ENCODE data around the gene BTNL2.
"Not testable (repeated sequence)": the region's sequence is repeated elsewhere in the genome, so short reads cannot be mapped to it uniquely, and the experiment has no call there.

Gene BTNL2, protein sequence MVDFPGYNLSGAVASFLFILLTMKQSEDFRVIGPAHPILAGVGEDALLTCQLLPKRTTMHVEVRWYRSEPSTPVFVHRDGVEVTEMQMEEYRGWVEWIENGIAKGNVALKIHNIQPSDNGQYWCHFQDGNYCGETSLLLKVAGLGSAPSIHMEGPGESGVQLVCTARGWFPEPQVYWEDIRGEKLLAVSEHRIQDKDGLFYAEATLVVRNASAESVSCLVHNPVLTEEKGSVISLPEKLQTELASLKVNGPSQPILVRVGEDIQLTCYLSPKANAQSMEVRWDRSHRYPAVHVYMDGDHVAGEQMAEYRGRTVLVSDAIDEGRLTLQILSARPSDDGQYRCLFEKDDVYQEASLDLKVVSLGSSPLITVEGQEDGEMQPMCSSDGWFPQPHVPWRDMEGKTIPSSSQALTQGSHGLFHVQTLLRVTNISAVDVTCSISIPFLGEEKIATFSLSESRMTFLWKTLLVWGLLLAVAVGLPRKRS

GRCh38 chr6:32406857-32407256 is at the start of gene BTNL2:
BTNL2 (minus strand) TSS chr6:32407181; CDS start chr6:32407123, 58 bp downstream.
- DNase-seq, result no peak

- no peak for DNase-seq
Observed at GRCh38 chr6:32449088-32449736, 42.2 kb upstream of the BTNL2 start.

DNA sequence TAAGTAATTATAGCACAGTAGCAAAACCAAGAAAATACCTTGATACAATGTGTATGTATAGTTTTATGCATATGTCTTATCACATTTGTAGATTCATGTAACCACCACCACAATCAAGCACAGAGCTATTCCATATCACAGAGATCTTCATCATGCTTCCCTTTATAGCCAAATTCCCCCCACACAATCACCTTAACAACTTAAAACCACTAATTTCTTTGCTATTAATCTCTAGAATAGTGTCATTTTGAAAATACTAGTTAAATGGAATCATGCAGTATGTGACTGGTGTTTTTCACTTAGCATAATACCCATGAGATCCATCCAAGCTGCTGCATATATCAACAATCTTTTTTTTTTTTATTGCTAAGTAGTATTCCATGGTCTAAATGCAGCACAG is 41.0 kb upstream of the BTNL2 start:
- no peak for DNase-seq

GRCh38 chr6:32445321-32445854 is 38.4 kb upstream of the BTNL2 start:
- DNase-seq, result no peak

DNA sequence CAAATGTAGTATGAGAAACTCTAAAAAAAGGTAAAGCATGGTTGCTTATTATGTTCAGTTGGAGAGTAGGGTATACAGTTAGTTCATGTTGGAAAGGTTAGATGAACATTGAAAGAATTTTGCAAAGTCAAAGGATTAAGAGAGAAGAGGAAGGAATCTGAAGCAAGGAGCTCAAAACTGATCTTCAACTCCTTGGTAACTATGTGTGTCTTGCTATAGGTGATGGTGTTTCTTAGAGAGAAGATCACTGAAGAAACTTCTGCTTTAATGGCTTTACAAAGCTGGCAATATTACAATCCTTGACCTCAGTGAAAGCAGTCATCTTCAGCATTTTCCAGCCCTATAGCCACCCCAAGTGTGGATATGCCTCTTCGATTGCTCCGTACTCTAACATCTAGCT is 37.5 kb upstream of the BTNL2 start:
- DNase-seq, result no peak

GRCh38 chr6:32442977-32443552 is 36.1 kb upstream of the BTNL2 start:
- no peak for DNase-seq

- DNase-seq, result no peak
Observed at GRCh38 chr6:32442243-32442667, 35.3 kb upstream of the BTNL2 start.

DNA sequence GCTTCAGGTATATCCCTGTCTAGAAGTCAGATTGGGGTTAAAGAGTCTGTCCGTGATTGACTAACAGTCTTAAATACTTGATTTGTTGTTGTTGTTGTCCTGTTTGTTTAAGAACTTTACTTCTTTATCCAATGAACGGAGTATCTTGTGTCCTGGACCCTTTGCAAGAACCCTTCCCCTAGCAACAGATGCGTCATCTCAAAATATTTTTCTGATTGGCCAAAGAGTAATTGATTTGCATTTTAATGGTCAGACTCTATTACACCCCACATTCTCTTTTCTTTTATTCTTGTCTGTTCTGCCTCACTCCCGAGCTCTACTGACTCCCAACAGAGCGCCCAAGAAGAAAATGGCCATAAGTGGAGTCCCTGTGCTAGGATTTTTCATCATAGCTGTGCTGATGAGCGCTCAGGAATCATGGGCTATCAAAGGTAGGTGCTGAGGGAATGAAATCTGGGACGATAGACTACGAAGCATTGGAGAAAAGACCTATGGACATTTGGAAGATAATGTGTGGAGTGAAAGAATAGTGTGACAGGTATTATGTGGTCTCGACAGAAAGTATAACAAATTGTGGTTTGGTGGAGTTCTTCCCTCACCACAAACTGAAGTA is 32.7 kb upstream of the BTNL2 start, which contains the start of gene HLA-DRA:
Gene HLA-DRA (plus strand): TSS at position 286 of the 613 bp plus-strand sequence. CDS start 64 bp downstream, at position 350.
- DNase-seq, result peak; percentile 28

DNA sequence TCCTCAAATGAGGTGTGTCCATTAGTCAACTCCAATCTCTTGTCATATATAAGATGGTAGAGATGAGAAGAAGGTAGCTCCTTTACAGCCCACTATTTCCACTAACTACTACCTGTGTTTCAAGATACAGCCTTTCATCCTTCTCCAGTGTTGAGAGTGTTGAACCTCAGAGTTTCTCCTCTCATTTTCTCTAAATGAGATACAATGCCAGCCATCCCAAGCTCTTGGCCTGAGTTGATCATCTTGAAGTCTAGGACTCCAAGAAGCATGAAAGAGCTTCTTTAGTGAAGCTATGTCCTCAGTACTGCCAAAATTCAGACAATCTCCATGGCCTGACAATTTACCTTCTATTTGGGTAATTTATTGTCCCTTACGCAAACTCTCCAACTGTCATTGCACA is 32.2 kb upstream of the BTNL2 start:
- no peak for DNase-seq

DNA sequence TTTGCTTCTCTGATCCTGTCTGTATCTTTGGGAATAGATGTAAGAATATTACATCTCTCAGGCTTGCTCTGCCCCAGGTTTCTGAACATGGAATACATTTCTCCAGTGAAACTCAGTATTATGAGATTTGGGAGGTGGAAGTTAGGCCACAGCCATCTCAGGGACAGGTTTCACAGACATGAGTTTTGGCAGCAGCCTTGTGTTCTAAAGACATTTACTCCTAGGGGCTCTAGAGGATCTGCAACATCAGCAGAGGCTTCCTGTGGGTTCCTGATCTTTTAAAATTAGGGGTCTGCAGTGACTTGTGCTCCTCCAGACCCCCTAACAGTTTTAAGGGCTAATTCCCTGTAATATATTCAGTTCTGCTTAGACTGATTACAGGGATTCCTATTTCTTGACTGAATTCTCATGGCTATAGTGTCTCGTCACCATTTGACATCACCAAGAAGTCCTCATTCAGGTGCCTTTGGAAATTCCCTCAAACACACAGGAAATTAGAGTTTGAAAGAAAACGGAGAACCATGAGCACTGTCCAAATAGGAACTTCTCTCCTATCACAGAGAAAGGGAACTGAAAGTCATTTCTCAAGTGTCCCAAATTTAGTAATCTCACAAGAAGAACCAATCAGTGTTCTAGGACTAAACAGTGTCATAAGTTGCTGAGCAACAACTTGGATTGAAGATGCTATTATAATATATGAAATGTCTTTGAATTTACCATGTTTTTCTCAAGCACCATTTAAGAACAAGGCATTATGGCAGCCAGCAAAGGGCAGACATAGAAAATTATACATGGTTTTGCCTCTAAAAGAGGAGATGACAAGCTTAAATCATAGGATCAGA is 30.2 kb upstream of the BTNL2 start:
- DNase-seq, result no peak

- no peak for DNase-seq
Observed at GRCh38 chr6:32436186-32436585, 29.2 kb upstream of the BTNL2 start.

GRCh38 chr6:32433950-32434349 is 27.0 kb upstream of the BTNL2 start:
- DNase-seq, result not testable (repeated sequence)

- DNase-seq, result peak; percentile 4
Observed at GRCh38 chr6:32432050-32432450, 25.1 kb upstream of the BTNL2 start.

- no peak for DNase-seq
Observed at GRCh38 chr6:32431142-32431541, 24.2 kb upstream of the BTNL2 start.

DNA sequence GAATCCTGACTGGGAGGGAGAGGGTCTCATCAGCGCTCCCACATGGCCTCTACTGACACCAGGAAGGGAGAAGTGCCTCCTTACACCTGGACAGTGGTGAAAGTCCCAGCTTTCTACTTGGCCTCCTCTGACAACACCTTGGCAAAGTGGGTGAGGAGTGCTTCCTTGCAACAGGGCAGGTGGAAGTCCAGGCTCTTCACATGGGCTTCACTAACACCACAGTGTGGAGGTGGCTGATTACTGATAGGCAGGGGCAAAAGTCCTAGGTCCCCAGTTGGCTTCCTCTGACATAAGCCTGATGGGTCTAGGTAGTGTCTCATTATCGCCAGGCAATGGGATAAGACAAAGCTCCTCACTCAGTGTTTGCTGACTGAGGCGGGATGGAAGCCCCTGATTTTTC is 23.2 kb upstream of the BTNL2 start:
- DNase-seq, result no peak

GRCh38 chr6:32427934-32428474 is 21.0 kb upstream of the BTNL2 start:
- no peak for DNase-seq

DNA sequence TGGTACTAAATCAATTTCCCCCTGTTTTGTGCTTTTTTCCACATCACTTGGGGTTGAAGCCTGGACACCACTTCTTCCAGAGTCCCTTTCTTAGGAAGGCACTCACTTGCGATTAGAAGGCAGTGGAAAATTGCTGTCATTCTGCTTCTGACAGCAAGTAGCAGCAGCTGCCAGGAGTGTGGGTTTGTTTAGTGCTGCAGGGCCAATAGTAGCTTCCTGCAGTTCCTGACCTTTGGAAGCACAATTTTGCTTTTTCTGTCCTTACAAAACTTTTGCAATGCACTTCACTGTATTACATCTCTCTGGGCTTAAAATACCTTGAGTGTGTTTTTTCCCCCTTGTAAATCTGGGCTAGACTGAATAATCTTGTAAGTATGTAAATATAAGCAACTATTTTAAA is 20.2 kb upstream of the BTNL2 start:
- DNase-seq, result no peak

GRCh38 chr6:32426338-32426737 is 19.4 kb upstream of the BTNL2 start:
- no peak for DNase-seq

DNA sequence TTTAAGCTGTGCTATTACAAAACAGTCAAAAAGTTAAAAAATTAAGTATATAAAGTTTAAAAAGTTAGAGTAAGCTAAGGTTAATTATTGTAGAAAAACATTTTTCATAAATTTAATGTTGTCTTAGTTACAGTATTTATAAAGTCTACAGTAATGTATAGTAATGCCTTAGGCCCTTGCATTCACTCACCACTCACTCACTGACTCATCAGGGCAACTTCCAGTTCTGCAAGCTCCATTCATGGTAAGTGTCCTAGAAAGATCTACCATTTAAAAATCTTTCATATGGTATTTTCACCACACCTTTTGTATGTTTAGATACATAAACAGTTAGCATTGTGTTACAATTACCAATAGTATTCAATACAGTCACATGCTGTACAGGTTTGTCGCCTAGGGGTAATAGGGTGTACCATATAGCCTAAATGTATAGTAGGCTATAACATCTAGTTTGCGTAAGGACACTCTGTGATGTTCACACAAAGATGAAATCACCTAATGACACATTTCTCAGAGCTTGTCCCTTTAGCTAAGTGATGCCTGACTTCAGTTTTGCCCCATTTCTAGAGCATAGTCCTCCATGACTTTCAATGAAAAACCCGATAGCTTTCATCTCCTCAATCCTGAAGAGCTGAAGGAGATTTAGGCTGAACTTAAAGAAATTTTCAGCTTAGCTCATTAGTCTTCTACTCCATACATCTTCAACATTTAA is 17.8 kb upstream of the BTNL2 start:
- no peak for DNase-seq

- no peak for DNase-seq
Observed at GRCh38 chr6:32416036-32416435, 9.1 kb upstream of the BTNL2 start.

GRCh38 chr6:32415521-32416019 is 8.6 kb upstream of the BTNL2 start:
- DNase-seq, result peak; percentile 59

Data from kidney glomerular epithelial cell (primary cell).